Stomach (tissue), 4 donors: Measurements from ENCODE around the gene PTCH2.

ENCODE experiments used
- CTCF ChIP-seq, 7 experiments: fragments of 450-650 bp in 4 of 7; fragments of 200-600 bp in 3 of 7; sonication (generic) in 3 of 7; IDR thresholded peaks; one replicate each; pipeline ENCODE4 v1.5.1; 2016 to 2019; ENCODE audit warnings: antibody characterized with exemption in 7 of 7, control low read depth in 2 of 7, mild to moderate bottlenecking in 1 of 7
- EP300 ChIP-seq: sonication (generic); formaldehyde crosslinking; IDR thresholded peaks from one replicate; pipeline ENCODE4 v1.6.1; 2017; ENCODE audit warnings: antibody characterized with exemption
- POLR2A ChIP-seq, 4 donors: fragments of 450-650 bp; IDR thresholded peaks; one replicate each; pipeline ENCODE4 v1.6.1; 2016; ENCODE audit warnings: antibody characterized with exemption in 4 of 4, control low read depth in 2 of 4, mild to moderate bottlenecking in 1 of 4, moderate library complexity in 1 of 4
- POLR2AphosphoS5 ChIP-seq, 3 donors: sonication (generic); formaldehyde crosslinking; IDR thresholded peaks; one replicate each; pipeline ENCODE4 v1.6.1; 2016; ENCODE audit warnings: antibody characterized with exemption in 3 of 3

DNA sequence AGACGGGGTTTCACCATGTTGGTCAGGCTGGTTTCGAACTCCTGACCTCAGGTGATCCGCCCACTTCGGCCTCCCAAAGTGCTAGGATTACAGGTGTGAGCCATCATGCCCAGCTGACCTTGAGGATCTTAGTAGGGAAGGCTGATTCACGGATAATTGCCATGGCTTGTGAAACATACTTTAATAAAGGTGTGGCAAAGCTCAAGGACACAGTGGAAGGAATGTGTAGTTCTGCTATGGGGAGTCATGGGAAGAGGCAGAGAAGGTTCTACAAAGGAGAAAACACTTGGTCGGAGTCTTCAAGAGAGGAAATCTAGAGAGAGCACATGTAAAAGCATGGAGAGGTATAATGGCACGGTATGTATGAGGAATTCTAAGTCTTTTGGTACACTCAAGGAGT lies 12.7 kb upstream of the PTCH2 start:
- no peak for TF ChIP-seq POLR2A (IDR thresholded peaks at IDR 0.05)
- TF ChIP-seq CTCF (IDR thresholded peaks at IDR 0.05), result no peak
- no peak for TF ChIP-seq POLR2AphosphoS5 (IDR thresholded peaks at IDR 0.05)
- no peak for TF ChIP-seq EP300
